Activated CD4-positive, alpha-beta T cell treated with anti-CD3 and anti-CD28 coated beads for 36 hours (primary cell): ENCODE data around the gene FBXO48. TPM values are rescaled to one million over a fixed set of nuclear protein-coding genes. Genes with fewer than 3 reads are reported as not detected.
A peak's percentile ranks its signal among the peaks of the same experiment; 100 is the strongest.

ENCODE experiments used
- ATAC-seq: fragments of 200-7000 bp; cut with Tn5 transposase; one replicate; pipeline ENCODE4 v1.10.0; 2021; ENCODE audit warnings: mild to moderate bottlenecking, moderate library complexity
- CTCF ChIA-PET: fragments of 350-600 bp; sonication (Branson Sonifier 250); formaldehyde crosslinking; loops from one replicate; lab custom pipeline; 2021; ENCODE audit warnings: antibody characterized with exemption; lab: Charles Lee
- POLR2A ChIA-PET: fragments of 350-600 bp; sonication (Branson Sonifier 250); formaldehyde crosslinking; loops from one replicate; lab custom pipeline; 2021; ENCODE audit warnings: antibody characterized with exemption, inconsistent platforms; lab: Charles Lee
- DNase-seq: peaks from one replicate; pipeline ENCODE4 v3.0.0-alpha.2; 2020
- H3K27ac Mint-ChIP-seq: one replicate; pipeline ENCODE4 v1.8.0; 2021; ENCODE audit warnings: mixed read lengths
- H3K27me3 Mint-ChIP-seq: one replicate; pipeline ENCODE4 v1.8.0; 2021; ENCODE audit warnings: mixed read lengths
- H3K36me3 Mint-ChIP-seq: one replicate; pipeline ENCODE4 v1.8.0; 2021; ENCODE audit warnings: low read depth, mixed read lengths
- H3K4me1 Mint-ChIP-seq: one replicate; pipeline ENCODE4 v1.8.0; 2021; ENCODE audit warnings: mixed read lengths
- H3K4me3 Mint-ChIP-seq: one replicate; pipeline ENCODE4 v1.8.0; 2021; ENCODE audit warnings: mild to moderate bottlenecking, moderate library complexity, mixed read lengths
- H3K9me3 Mint-ChIP-seq: one replicate; pipeline ENCODE4 v1.8.0; 2021; ENCODE audit warnings: low read depth, mixed read lengths
- intact Hi-C, 2 experiments: fragments of 100-400 bp; cut with DNase I in 1 of 2; cut with micrococcal nuclease in 1 of 2; formaldehyde crosslinking; loops; one replicate each; pipeline versions ENCODE4 v1.14.2 to v1.15.1; 2022 to 2024; cut with DNase I, micrococcal nuclease
- total RNA-seq, 2 experiments: library from RNA; stranded (reverse); gene quantifications; one replicate each; pipeline ENCODE4 v1.2.3, GENCODE V29; 2021

The FBXO48 gene
- total RNA-seq, 2 experiments from 2014 or later: 2.0 to 2.4 TPM

DNA sequence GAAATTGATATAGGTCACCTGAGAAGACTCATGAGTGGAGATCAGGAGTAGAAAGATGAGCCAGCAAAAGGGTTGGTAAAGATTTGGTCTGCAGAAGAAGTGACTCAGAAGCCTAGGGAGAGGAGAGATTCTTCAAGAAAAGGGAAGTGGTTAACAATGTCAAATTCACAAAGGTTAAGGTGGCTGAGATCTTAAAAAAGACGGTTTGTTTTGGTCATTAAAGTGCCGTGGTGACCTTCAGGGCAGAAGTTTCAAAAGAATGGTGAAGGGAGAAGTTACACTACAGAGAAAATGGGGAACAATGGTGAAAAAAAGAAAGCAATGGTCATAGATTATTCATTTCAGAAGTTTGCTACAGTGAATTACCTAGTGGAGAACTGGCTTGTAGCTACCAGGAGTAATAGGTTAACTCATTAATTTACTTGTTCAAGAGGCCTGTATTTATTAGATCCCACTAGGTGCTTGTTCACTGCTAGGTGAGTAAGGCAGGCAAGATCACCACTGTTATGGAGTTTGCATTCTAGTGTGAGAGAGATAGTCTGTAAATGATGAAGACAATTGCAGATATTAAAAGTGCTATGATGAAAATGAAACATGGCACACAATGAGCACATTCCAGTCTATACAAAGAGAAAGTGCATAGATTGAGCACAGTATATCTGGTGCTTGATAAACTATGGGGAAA, 43.0 kb downstream of the FBXO48 start:
- ChIA-PET POLR2A (no interaction called here), CTCF (interaction anchor here (0.5 kb wide), 1 partner anchor 17 kb away, joined by 3 read pairs; no protein-coding TSS in a partner anchor)
- intact Hi-C loops: loop anchor here (1.0 to 2.0 kb wide), 2 partner anchors 35 to 36 kb away; no protein-coding TSS in a partner anchor
- Mint-ChIP-seq H3K4me3 (no peak overlapping the region), H3K9me3 (no peaks in the 10 kb centered on the region), H3K27me3 (peaks cover 2% of the 10 kb centered on the region), H3K36me3 (no peaks in the 10 kb centered on the region), H3K27ac (no peak overlapping the region), H3K4me1 (peaks cover 4% of the 10 kb centered on the region)
- peak; percentile 93 for ATAC-seq
- DNase-seq: no peak

DNA sequence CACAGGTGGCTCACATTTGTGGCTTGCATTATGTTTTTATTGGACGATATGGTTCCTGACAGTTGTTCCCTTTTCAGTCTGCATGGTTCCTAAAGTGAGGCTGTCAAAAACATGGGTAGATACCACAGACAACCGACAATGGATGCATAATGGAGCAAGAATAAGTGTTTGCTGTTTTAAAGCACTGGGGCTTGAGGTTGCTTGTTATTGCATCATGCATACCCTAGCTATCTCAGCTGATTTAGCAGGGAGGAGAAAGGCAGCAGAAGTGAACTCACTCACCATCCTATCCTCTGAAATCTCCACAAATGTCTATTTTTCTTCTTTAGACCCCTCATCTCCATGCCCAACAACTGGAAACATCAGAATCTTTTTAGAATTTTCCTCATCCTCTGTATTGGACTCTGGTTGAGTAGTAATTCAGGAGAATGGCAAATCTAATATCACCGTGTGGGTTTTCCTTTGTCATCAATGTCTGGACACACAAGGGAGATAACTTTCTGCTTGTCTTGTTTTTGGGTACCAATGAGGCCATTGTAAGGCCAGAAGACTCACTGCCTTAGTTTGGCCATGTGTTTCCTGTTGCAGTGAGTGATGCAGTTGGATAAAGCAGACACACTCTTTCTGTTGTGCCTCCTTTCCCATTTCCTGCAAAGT, 46.7 kb downstream of the FBXO48 start:
- POLR2A ChIA-PET: no interaction called here
- H3K36me3 Mint-ChIP-seq: no peaks in the 10 kb centered on the region
- intact Hi-C loops: no loop called here
- H3K4me3 Mint-ChIP-seq: no peak overlapping the region
- H3K9me3 Mint-ChIP-seq: no peaks in the 10 kb centered on the region
- H3K4me1 Mint-ChIP-seq: no peaks in the 10 kb centered on the region
- ATAC-seq (no peak), DNase-seq (no peak)
- CTCF ChIA-PET: interaction anchor here (0.7 kb wide), 1 partner anchor 289 kb away, joined by 3 read pairs; no protein-coding TSS in a partner anchor
- H3K27ac Mint-ChIP-seq: peak overlapping the region; percentile 5
- H3K27me3 Mint-ChIP-seq: peaks cover 2% of the 10 kb centered on the region

DNA sequence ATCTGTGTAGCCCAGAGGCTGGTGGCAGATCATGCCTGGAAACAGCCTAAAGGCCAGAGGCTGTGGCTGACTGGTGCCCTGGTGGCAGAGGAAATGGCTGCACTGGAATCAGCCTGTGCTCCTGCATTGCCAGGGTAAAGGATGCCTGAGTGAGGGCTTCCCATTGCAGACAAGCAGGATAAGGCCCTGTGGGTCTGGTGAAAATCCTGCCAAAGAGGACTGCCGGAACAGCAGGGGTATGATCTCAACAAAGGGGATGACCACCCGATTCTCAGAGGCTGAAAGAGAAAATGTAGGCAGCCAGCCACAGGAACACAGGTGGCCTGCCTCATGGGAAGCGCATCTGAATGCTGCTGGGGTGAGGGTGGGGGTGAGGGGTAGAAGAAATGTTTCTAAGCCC, 48.2 kb downstream of the FBXO48 start:
- Mint-ChIP-seq H3K9me3 (no peaks in the 10 kb centered on the region), H3K36me3 (no peaks in the 10 kb centered on the region), H3K4me1 (no peaks in the 10 kb centered on the region), H3K4me3 (no peak overlapping the region), H3K27ac (no peak overlapping the region), H3K27me3 (peaks cover 2% of the 10 kb centered on the region)
- no peak for ATAC-seq
- DNase-seq: no peak
- CTCF ChIA-PET: interaction anchor here (1.5 kb wide), 1 partner anchor 23 kb away, joined by 3 read pairs; no protein-coding TSS in a partner anchor
- intact Hi-C loops: no loop called here
- POLR2A ChIA-PET: no interaction called here

DNA sequence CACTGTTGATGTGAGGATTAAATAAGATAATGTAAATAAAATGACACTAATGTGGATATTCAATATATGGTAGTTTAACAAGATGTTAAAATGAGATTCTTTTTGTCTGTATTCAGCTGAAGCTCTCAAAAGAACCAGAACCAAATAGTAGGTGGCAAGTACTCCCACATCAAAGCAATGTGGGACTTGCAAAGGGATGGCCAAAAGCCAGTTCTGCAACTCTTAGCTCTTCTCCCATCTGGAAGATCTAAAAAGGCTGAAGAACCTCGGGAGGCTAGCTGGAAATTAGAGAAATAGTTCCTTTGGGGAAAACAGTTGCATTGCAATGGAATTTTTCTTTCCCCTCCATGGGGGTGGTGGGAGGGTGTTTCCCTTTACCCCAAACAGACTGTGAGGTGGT, 48.7 kb downstream of the FBXO48 start:
- H3K27ac Mint-ChIP-seq: no peak overlapping the region
- H3K36me3 Mint-ChIP-seq: no peaks in the 10 kb centered on the region
- no peak for DNase-seq
- POLR2A ChIA-PET: no interaction called here
- H3K4me3 Mint-ChIP-seq: no peak overlapping the region
- ATAC-seq: no peak
- no peaks in the 10 kb centered on the region for H3K4me1 Mint-ChIP-seq
- CTCF ChIA-PET: interaction anchor here (1.5 kb wide), 1 partner anchor 23 kb away, joined by 3 read pairs; no protein-coding TSS in a partner anchor
- H3K27me3 Mint-ChIP-seq: peaks cover 2% of the 10 kb centered on the region
- no peaks in the 10 kb centered on the region for H3K9me3 Mint-ChIP-seq
- intact Hi-C loops: no loop called here

DNA sequence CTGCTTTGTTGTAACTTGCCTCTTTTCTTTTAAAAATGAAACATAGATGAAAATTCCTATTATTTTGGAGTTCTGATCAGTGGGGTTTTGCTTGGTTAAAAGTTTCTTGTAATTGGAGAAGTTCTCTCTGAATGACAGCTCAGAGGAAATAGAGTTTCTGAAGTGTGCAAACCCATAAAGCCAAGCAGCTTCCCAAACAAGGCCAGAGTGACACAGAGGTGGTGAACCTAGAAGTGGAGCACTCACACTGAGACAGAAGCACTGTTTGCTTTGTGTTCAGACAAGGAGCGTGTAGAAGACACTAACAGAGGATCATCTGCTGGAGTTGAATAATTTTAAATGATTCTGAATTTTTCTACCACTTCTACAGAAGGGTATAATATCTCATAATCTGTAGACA, 49.2 kb downstream of the FBXO48 start:
- Mint-ChIP-seq H3K4me1 (no peaks in the 10 kb centered on the region), H3K27ac (no peak overlapping the region), H3K27me3 (peaks cover 2% of the 10 kb centered on the region), H3K4me3 (no peak overlapping the region), H3K9me3 (no peaks in the 10 kb centered on the region), H3K36me3 (no peaks in the 10 kb centered on the region)
- ChIA-PET POLR2A (no interaction called here), CTCF (interaction anchor here (0.6 to 1.5 kb wide), 3 partner anchors 24 to 61 kb away, joined by 3 to 4 read pairs (median 3); no protein-coding TSS in a partner anchor)
- intact Hi-C loops: no loop called here
- ATAC-seq (no peak), DNase-seq (no peak)

DNA sequence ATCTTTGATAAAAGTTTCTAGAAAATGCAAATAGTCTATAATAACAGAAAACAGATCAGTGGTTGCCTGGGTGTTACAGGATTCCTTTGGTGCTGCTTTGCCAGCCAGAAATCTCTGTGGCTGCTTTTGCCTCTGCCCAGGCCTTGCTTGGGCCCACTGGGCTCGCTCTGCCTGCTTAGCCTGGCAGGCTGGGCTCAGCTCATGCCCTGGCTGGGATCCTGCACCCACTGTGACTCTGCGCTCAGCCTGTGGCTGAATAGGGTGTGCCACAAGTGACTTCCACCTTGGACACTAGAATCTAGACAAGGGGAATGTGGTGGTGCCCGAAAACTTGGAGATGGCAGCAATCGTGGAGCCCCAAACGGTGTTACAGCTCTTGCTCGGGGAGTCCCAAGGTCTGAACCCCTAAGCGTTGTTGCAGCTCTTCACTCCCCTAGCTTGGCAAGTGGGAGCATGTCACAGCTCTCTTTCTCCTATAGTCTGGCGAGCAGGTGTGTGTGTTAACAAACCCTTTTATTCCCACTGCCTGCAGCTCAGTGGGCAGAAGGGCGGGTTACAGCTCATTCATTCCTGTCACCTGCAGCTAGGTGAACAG, 50.9 kb downstream of the FBXO48 start:
- no peak overlapping the region for H3K4me3 Mint-ChIP-seq
- DNase-seq: no peak
- peaks cover 5% of the 10 kb centered on the region for H3K4me1 Mint-ChIP-seq
- H3K9me3 Mint-ChIP-seq: no peaks in the 10 kb centered on the region
- no peaks in the 10 kb centered on the region for H3K36me3 Mint-ChIP-seq
- POLR2A ChIA-PET: no interaction called here
- intact Hi-C loops: no loop called here
- ATAC-seq: no peak
- no peaks in the 10 kb centered on the region for H3K27me3 Mint-ChIP-seq
- H3K27ac Mint-ChIP-seq: no peak overlapping the region
- CTCF ChIA-PET: interaction anchor here (0.9 to 1.6 kb wide), 3 partner anchors 12 to 362 kb away, joined by 3 to 4 read pairs (median 3); no protein-coding TSS in a partner anchor

DNA sequence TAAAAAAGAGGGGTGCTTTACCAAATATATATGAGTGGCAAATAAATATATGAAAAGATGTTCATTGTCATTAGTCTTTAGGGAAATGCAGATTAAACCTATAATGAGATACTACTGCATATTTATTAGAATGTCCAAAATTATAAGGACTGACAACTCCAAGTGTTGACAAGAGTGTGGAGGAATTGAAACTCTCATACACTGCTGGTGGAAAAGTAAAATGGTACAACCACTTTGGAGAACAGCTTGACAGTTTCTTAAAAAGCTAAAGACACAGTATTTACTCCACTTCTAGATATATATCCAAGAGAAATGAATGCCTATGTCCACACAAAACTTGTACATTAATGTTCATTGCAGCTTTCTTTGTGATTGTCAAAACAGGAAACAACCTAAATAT, 51.6 kb downstream of the FBXO48 start:
- Mint-ChIP-seq H3K36me3 (no peaks in the 10 kb centered on the region), H3K4me3 (no peak overlapping the region), H3K9me3 (no peaks in the 10 kb centered on the region), H3K27ac (no peak overlapping the region), H3K4me1 (peaks cover 5% of the 10 kb centered on the region), H3K27me3 (no peaks in the 10 kb centered on the region)
- POLR2A ChIA-PET: no interaction called here
- ATAC-seq (no peak), DNase-seq (no peak)
- CTCF ChIA-PET: interaction anchor here (0.7 kb wide), 1 partner anchor 474 kb away, joined by 4 read pairs; no protein-coding TSS in a partner anchor
- intact Hi-C loops: no loop called here

DNA sequence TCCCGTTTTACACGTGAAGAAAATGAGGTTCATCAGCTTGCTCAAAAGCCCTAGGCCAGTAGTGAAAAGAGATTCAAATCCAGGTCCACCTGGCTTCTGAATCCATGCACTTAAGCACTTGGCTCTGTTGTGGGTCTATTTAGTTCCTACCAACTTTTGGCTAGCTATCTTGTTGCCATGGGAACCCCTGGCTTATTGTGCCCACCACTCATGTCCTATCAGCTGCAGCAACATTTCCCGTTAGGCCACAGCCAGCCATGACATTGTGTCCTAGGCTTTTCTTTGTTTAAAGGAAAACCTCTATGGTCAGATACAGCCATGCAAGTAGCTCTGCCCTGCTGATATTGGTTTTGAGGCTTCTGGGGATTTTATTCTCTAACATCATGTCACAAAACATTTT, 52.2 kb downstream of the FBXO48 start:
- ChIA-PET POLR2A (no interaction called here), CTCF (interaction anchor here (0.7 to 0.8 kb wide), 2 partner anchors 27 to 475 kb away, joined by 3 to 4 read pairs; no protein-coding TSS in a partner anchor)
- Mint-ChIP-seq H3K9me3 (no peaks in the 10 kb centered on the region), H3K4me3 (no peak overlapping the region), H3K4me1 (peaks cover 5% of the 10 kb centered on the region), H3K27me3 (peaks cover 4% of the 10 kb centered on the region), H3K27ac (no peak overlapping the region), H3K36me3 (no peaks in the 10 kb centered on the region)
- ATAC-seq: no peak
- intact Hi-C loops: no loop called here
- no peak for DNase-seq

DNA sequence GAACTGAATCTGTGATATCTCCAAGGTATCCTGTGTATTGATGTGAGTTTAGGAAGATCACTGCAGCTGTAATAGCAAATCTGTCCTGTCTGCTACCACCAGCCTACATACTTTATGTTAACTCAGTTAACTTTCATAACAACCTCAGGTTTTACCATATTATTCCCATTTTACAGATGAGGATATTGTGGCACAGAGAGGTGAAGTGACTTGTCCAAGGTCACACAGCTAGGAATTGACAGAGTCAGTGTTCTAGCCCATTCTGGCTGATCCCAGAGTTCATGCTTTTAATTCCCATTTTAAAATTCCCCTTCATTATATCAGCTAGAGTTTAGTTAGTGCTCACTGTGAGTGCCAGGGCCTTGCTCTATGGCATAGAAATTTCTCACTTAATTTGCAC, 52.6 kb downstream of the FBXO48 start:
- Mint-ChIP-seq H3K4me3 (no peak overlapping the region), H3K9me3 (no peaks in the 10 kb centered on the region), H3K27me3 (peaks cover 4% of the 10 kb centered on the region), H3K27ac (no peak overlapping the region), H3K4me1 (peaks cover 5% of the 10 kb centered on the region), H3K36me3 (no peaks in the 10 kb centered on the region)
- DNase-seq: no peak
- intact Hi-C loops: no loop called here
- POLR2A ChIA-PET: no interaction called here
- CTCF ChIA-PET: interaction anchor here (0.8 kb wide), 1 partner anchor 26 kb away, joined by 3 read pairs; no protein-coding TSS in a partner anchor
- ATAC-seq: no peak

DNA sequence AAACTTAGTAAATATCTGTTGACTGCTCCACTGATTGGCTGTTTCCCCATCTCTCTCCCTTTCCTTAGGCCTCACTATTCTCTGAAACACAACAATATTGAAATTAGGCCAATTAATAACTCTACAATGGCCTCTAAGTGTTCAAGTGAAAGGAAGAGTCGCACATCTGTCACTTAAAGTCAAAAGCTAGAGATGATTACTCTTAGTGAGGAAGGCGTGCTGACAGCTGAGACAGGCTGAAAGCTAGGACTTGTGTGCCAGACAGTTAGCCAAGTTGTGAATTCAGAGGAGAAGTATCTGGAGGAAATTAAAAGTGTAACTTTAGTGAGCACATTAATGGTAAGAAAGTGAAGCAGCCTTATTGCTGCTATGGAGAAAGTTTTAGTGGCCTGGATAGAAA, 53.6 kb downstream of the FBXO48 start:
- no peak for ATAC-seq
- intact Hi-C loops: no loop called here

DNA sequence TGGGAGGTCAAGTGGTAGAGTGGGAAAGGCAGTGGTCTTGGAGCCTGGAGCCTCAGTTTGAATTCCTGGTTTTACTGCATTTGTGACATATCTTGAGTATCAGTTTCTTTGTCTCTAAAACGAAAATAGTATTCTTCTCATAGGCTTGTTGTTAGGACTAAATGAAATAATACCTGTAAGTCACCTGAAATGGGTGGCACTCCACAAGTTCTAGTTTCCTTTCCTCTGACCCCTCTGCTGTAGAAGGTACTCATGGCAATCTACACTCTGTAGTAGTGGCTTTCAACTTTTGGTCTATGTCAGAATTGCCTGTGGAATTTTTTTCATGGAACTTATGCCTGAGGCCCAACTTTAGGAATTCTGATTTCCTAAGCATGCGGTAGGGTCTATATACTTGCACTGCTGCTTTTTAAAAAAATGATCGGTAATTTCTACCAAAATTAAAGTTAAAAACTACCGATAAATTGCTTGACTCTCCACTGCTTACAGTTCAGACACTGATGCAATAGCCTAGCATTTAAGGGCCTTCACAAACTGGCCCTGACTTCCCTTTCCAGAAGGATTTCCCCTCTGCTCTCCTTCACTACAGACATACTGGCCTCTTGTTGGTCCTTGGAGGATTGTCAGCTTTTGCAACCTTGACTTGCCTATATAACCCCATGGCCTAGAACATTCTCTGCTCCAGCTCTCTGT, 54.8 kb downstream of the FBXO48 start:
- peaks cover 7% of the 10 kb centered on the region for H3K27me3 Mint-ChIP-seq
- H3K4me3 Mint-ChIP-seq: no peak overlapping the region
- intact Hi-C loops: no loop called here
- ATAC-seq (no peak), DNase-seq (no peak)
- ChIA-PET POLR2A (no interaction called here), CTCF (interaction anchor here (0.6 kb wide), 1 partner anchor 97 kb away, joined by 3 read pairs; no protein-coding TSS in a partner anchor)
- peaks cover 5% of the 10 kb centered on the region for H3K4me1 Mint-ChIP-seq
- H3K9me3 Mint-ChIP-seq: peaks cover 4% of the 10 kb centered on the region
- peaks cover 1% of the 10 kb centered on the region for H3K36me3 Mint-ChIP-seq
- H3K27ac Mint-ChIP-seq: no peak overlapping the region

More for the DNA sequence above, 53.6 kb downstream of the FBXO48 start:
- peaks cover 7% of the 10 kb centered on the region for H3K27me3 Mint-ChIP-seq
- DNase-seq: no peak
- H3K4me3 Mint-ChIP-seq: no peak overlapping the region
- POLR2A ChIA-PET: no interaction called here
- CTCF ChIA-PET: no interaction called here
- H3K4me1 Mint-ChIP-seq: peaks cover 5% of the 10 kb centered on the region
- H3K36me3 Mint-ChIP-seq: no peaks in the 10 kb centered on the region
- no peaks in the 10 kb centered on the region for H3K9me3 Mint-ChIP-seq
- H3K27ac Mint-ChIP-seq: no peak overlapping the region
